Lower lobe of right lung (tissue), 2 donors: ENCODE measurements around the gene LSAMP. TPM values are rescaled to one million over a fixed set of nuclear protein-coding genes. Genes with fewer than 3 reads are reported as not detected.
"Not testable (repeated sequence)": the region's sequence is repeated elsewhere in the genome, so short reads cannot be mapped to it uniquely, and the experiment has no call there.

ENCODE experiments used
- ATAC-seq, 2 donors: fragments of 200-7000 bp; cut with Tn5 transposase; one replicate each; pipeline ENCODE4 v1.9.1; 2020 to 2022; ENCODE audit warnings: mild to moderate bottlenecking in 2 of 2, moderate library complexity in 2 of 2
- DNase-seq: peaks from one replicate; pipeline ENCODE4 v3.0.0-alpha.2; 2020
- H3K27ac ChIP-seq: fragments of 200-600 bp; one replicate; pipeline ENCODE4 v1.8.0; 2022
- H3K27me3 ChIP-seq: fragments of 200-600 bp; one replicate; pipeline ENCODE4 v1.8.0; 2022; ENCODE audit warnings: low read depth
- H3K36me3 ChIP-seq: fragments of 200-600 bp; one replicate; pipeline ENCODE4 v1.8.0; 2022; ENCODE audit warnings: mild to moderate bottlenecking
- H3K4me1 ChIP-seq: fragments of 200-600 bp; one replicate; pipeline ENCODE4 v1.8.0; 2022
- H3K4me3 ChIP-seq: fragments of 200-600 bp; one replicate; pipeline ENCODE4 v1.8.0; 2022; ENCODE audit warnings: mild to moderate bottlenecking
- H3K9me3 ChIP-seq: fragments of 200-600 bp; one replicate; pipeline ENCODE4 v1.8.0; 2022
- intact Hi-C: fragments of 100-400 bp; cut with DNase I; formaldehyde crosslinking; loops from one replicate; pipeline ENCODE4 v1.11.0; 2022
- total RNA-seq: library from RNA; stranded (reverse); fragmentation: NEBNext Ultra II Directional; extraction: Animal tissue kit (Norgen Biotek cat#: 25700); gene quantifications from one replicate; pipeline ENCODE4 v1.2.1, GENCODE V29; 2021
- TF ChIP-seq, protein P1 (sequence below): fragments of 200-600 bp; IDR thresholded peaks from one replicate; pipeline ENCODE4 v1.8.0; 2022; ENCODE audit warnings: antibody characterized with exemption, mild to moderate bottlenecking
- donor health status: DM: no; HTN: yes; CAD: no; lungs with severe emphysema.

Gene LSAMP
- total RNA-seq, 1 donor from 2014 or later = 20.1 TPM

DNA sequence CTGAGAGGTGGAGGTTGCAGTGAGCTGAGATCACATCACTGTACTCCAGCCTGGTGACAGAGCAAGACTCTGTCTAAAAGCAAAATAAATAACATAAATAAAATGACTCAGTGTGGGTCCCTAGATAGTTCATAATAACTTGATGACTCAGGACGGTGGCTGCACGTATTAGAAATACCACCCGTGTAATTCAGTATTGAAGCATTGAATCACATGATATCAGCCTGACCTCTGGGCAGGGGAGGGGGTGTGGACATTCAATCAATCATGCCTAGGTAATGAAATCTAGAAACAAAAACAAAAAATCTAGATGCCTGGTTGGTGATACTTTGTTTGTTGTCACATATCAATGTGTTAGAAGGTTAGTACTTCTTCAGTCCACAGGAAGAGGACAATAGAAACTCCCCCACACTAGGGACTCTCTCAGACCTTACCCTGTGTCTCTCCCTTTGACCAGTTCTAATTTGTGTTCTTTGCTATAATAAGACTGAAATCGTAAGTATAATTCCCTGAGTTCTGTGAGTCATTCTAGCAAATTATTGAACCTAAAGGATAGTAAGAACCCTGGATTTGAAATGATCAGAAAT lies 644.7 kb downstream of the LSAMP start:
- intact Hi-C loops = no loop called here
- TF ChIP-seq, protein P1, sequence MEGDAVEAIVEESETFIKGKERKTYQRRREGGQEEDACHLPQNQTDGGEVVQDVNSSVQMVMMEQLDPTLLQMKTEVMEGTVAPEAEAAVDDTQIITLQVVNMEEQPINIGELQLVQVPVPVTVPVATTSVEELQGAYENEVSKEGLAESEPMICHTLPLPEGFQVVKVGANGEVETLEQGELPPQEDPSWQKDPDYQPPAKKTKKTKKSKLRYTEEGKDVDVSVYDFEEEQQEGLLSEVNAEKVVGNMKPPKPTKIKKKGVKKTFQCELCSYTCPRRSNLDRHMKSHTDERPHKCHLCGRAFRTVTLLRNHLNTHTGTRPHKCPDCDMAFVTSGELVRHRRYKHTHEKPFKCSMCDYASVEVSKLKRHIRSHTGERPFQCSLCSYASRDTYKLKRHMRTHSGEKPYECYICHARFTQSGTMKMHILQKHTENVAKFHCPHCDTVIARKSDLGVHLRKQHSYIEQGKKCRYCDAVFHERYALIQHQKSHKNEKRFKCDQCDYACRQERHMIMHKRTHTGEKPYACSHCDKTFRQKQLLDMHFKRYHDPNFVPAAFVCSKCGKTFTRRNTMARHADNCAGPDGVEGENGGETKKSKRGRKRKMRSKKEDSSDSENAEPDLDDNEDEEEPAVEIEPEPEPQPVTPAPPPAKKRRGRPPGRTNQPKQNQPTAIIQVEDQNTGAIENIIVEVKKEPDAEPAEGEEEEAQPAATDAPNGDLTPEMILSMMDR = no peak
- no peak for ATAC-seq
- Histone ChIP-seq H3K27me3 (no peaks in the 10 kb centered on the region), H3K4me1 (no peaks in the 10 kb centered on the region), H3K27ac (no peak overlapping the region), H3K9me3 (no peaks in the 10 kb centered on the region), H3K36me3 (no peaks in the 10 kb centered on the region), H3K4me3 (no peak overlapping the region)
- no peak for DNase-seq

DNA sequence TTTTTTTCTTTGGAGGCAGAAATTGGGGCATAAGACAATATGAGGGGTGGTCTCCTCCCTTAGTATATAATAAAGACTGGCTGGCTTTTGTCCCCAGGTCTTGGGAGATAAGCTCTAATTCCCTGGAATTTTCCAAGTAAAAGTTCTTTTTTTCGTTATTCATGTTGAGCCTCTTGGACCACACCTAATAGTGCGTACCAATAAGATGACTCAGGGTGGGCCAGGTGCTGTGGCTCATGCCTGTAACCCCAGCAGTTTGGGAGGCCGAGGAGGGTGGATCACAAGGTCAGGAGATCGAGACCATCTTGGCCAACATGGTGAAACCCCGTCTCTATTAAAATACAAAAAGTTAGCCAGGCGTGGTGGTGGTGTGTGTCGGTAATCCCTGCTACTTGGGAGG lies 645.2 kb downstream of the LSAMP start:
- DNase-seq, H3K4me3 ChIP-seq, H3K9me3 ChIP-seq, intact Hi-C loops, H3K36me3 ChIP-seq, H3K27ac ChIP-seq, H3K27me3 ChIP-seq, H3K4me1 ChIP-seq, ATAC-seq: not testable (repeated sequence)

DNA sequence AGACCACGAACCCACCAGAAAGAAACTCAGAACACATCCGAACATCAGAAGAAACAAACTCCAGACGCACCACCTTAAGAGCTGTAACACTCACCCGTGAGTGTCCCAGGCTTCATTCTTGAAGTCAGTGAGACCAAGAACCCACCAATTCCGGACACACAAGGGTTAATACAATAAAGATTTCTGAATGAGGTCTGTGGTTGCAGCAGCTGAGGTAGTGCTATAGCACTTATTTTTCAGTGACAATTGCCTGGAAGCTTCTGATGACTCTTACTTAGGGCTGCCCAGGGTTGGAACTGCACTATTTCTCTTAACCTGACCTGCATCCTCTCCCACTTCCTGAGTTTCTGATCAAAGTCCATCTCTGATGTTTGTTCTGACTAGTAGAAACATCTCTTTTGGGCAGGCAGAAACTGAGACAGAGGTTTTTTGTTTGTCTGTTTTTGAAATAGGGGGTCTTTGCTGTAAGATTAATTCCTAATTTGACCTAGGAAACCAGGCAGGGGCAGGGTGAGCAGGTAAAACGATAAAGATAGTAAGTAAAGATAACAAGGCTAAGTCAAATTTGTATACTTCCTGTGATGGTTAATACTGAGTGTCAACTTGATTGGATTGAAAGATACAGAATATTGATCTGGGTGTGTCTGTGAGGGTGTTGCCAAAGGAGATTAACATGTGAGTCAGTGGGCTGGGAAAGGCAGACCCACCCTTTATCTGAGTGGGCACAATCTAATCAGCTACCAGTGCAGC lies 652.9 kb downstream of the LSAMP start:
- TF ChIP-seq, protein P1 = no peak
- Histone ChIP-seq H3K9me3 (no peaks in the 10 kb centered on the region), H3K27me3 (no peaks in the 10 kb centered on the region), H3K4me1 (no peaks in the 10 kb centered on the region), H3K4me3 (no peak overlapping the region), H3K27ac (no peak overlapping the region), H3K36me3 (no peaks in the 10 kb centered on the region)
- intact Hi-C loops = no loop called here
- DNase-seq = no peak
- ATAC-seq = no peak

DNA sequence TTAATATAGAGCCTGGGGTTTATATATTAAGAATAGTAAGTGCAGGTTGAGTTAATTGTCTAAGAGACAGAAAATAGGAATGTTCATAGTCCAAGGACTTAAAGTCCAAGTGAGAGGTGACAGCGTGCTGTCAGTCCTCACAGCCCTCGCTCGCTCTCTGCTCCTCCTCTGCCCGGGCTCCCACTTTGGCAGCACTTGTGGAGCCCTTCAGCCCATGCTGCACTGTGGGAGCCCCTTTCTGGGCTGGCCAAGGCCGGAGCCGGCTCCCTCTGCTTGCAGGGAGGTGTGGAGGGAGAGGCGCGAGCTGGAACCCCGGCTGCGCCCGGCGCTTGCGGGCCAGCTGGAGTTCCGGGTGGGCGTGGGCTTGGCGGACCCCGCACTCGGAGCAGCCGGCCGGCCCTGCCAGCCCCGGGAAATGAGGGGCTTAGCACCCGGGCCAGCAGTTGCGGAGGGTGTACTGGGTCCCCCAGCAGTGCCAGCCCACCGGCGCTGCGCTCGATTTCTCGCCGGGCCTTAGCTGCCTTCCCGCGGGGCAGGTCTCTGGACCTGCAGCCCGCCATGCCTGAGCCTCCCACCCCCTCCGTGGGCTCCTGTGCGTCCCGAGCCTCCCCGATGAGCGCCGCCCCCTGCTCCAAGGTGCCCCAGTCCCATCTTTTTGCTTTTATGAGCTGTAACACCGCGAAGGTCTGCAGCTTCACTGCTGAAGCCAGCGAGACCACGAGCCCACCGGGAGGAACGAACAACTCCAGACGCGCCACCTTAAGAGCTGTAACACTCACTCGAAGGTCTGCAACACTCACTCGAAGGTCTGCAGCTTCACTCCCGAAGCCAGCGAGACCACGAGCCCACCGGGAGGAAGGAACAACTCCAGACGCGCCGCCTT lies 653.8 kb downstream of the LSAMP start:
- H3K9me3 ChIP-seq, H3K4me3 ChIP-seq, intact Hi-C loops, DNase-seq, ATAC-seq, H3K27me3 ChIP-seq, H3K4me1 ChIP-seq, H3K36me3 ChIP-seq, H3K27ac ChIP-seq: not testable (repeated sequence)

DNA sequence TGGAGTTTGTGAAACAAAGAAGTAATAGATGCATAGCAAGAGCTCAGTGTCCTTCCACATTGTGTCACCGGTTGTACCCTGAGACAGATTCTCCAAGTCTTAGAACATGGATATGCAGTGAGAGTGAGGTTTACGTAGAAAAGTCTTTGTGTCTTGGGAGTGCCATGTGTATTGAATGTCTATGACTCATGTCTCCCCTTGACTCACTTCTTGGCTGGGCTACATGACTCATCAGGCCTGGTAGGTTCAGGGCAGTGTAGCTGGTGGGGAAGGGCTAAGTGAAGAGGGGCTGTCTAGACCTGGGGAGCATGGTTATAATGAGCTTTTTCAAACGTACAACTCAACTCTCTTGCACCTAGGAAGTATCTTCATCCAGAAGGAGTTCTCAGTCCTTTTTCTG lies 654.5 kb downstream of the LSAMP start:
- H3K9me3 ChIP-seq = no peaks in the 10 kb centered on the region
- intact Hi-C loops = no loop called here
- no peak for DNase-seq
- H3K4me3 ChIP-seq = no peak overlapping the region
- H3K27ac ChIP-seq = no peak overlapping the region
- no peaks in the 10 kb centered on the region for H3K27me3 ChIP-seq
- no peaks in the 10 kb centered on the region for H3K4me1 ChIP-seq
- ATAC-seq = peak; percentile 33 to 56
- H3K36me3 ChIP-seq = no peaks in the 10 kb centered on the region
- TF ChIP-seq, protein P1 = no peak

DNA sequence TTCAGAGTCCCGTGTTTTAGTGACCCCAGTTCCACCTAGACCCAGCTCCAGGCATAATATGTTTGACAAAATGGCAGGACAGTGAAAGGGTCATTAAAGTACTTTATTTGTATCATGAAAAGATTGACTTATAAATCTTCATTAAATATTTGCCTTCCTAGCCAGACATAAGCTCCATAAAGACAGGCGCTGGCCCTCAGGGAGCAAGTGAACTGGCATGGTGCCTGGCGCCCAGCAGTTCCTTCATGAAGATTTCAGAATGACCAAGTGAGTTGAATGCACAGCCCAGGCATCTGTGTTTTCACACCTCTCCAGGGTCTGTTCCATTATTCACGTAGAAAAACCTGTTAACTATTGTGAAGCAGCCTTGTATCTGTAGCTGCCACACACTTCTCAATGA lies 655.8 kb downstream of the LSAMP start:
- intact Hi-C loops = no loop called here
- TF ChIP-seq, protein P1 = no peak
- H3K4me1 ChIP-seq = peaks cover 9% of the 10 kb centered on the region
- DNase-seq = no peak
- no peak for ATAC-seq
- no peaks in the 10 kb centered on the region for H3K9me3 ChIP-seq
- no peak overlapping the region for H3K4me3 ChIP-seq
- H3K27ac ChIP-seq = no peak overlapping the region
- no peaks in the 10 kb centered on the region for H3K27me3 ChIP-seq
- H3K36me3 ChIP-seq = no peaks in the 10 kb centered on the region
